Spleen (tissue), 11 donors: ENCODE results near the gene SH2D3C. TPM values are rescaled to one million over a fixed set of nuclear protein-coding genes. Genes with fewer than 3 reads are reported as not detected.

Experiments used
- DNase-seq: peaks from one replicate; pipeline ENCODE4 v3.0.0-alpha.2; 2020
- H3K27ac ChIP-seq, 8 donors: fragments of 200-600 bp; sonication (generic) in 7 of 8; 1 replicate in 4 of 8; 2 replicates in 4 of 8; pipeline versions ENCODE4 v1.5.0 to v1.8.0; 2016 to 2021; ENCODE audit warnings: inconsistent platforms in 4 of 8, mild to moderate bottlenecking in 4 of 8, moderate library complexity in 1 of 8
- H3K27me3 ChIP-seq, 7 donors: fragments of 200-600 bp; sonication (generic) in 6 of 7; replicated peaks in 1 of 7; 1 replicate in 4 of 7; 2 replicates in 3 of 7; pipeline versions ENCODE4 v1.5.0 to v1.8.0; 2016 to 2021; ENCODE audit warnings: inconsistent platforms in 3 of 7, mild to moderate bottlenecking in 1 of 7
- H3K36me3 ChIP-seq, 6 donors: fragments of 200-600 bp; sonication (generic) in 5 of 6; 1 replicate in 4 of 6; 2 replicates in 2 of 6; pipeline versions ENCODE4 v1.5.0 to v1.8.0; 2016 to 2021; ENCODE audit warnings: inconsistent platforms in 2 of 6
- H3K4me1 ChIP-seq, 6 donors: fragments of 200-600 bp; sonication (generic) in 5 of 6; 1 replicate in 3 of 6; 2 replicates in 3 of 6; pipeline versions ENCODE4 v1.5.0 to v1.8.0; 2016 to 2021; ENCODE audit warnings: inconsistent platforms in 3 of 6
- H3K4me3 ChIP-seq, 8 donors: fragments of 200-600 bp; sonication (generic) in 7 of 8; 1 replicate in 4 of 8; 2 replicates in 4 of 8; pipeline versions ENCODE4 v1.5.0 to v1.8.0; 2016 to 2021; ENCODE audit warnings: inconsistent platforms in 4 of 8, mild to moderate bottlenecking in 4 of 8, moderate library complexity in 2 of 8
- H3K9me3 ChIP-seq, 8 donors: fragments of 200-600 bp; sonication (generic) in 7 of 8; 1 replicate in 4 of 8; 2 replicates in 4 of 8; pipeline versions ENCODE4 v1.5.0 to v1.8.0; 2016 to 2021; ENCODE audit warnings: inconsistent platforms in 4 of 8
- POLR2A ChIP-seq, 3 donors: fragments of 450-650 bp; IDR thresholded peaks; one replicate each; pipeline ENCODE4 v1.5.1; 2017; ENCODE audit warnings: antibody characterized with exemption in 3 of 3, mild to moderate bottlenecking in 1 of 3
- POLR2AphosphoS5 ChIP-seq, 3 donors: sonication (generic); formaldehyde crosslinking; IDR thresholded peaks; one replicate each; pipeline ENCODE4 v1.5.1; 2017; ENCODE audit warnings: antibody characterized with exemption in 3 of 3
- WGBS, 5 donors: extraction: QIAGEN DNeasy Blood & Tissue Kit in 3 of 5; methylation state at CpG; one replicate each; pipeline versions ENCODE4 v1.1.5 to v1.1.7; 2013 to 2018; 5-methylcytosine and 5-hydroxymethylcytosine counted together
- intact Hi-C: fragments of 100-400 bp; cut with DNase I; formaldehyde crosslinking; loops from one replicate; pipeline ENCODE4 v1.15.0; 2023; ENCODE audit warnings: low total_unique reads
- polyA plus RNA-seq, 3 donors: library from polyadenylated mRNA; stranded (reverse); fragments of 200-250 nt; gene quantifications; one replicate each; pipeline ENCODE4 v1.2.1, GENCODE V29; 2013
- total RNA-seq, 7 donors: library from RNA; depleted of rRNA in 3 of 7; stranded (reverse); fragments of >200 nt in 3 of 7; fragmentation: NEBNext Ultra II Directional in 4 of 7; extraction: Animal tissue kit (Norgen Biotek cat#: 25700) in 4 of 7; gene quantifications; one replicate each; pipeline versions ENCODE4 v1.1.0 to v1.2.1, GENCODE V29; 2016 to 2021
- TF ChIP-seq, protein P1 (sequence below), 11 experiments: fragments of 200-600 bp in 7 of 11; fragments of 450-650 bp in 4 of 11; sonication (generic) in 4 of 11; IDR thresholded peaks in 8 of 11; conservative IDR thresholded peaks in 3 of 11; 1 replicate in 7 of 11; 2 replicates in 4 of 11; pipeline versions ENCODE4 v1.4.0 to v1.8.0; 2016 to 2021; ENCODE audit warnings: antibody characterized with exemption in 11 of 11, inconsistent platforms in 4 of 11, mild to moderate bottlenecking in 1 of 11
- donor health status: healthy with polysubstance abuse.
- donor health status: DM: no; HTN: no; CAD: no; lungs with moderate emphysema.
- donor health status: DM: no; HTN: no; CAD: no.
- donor health status: Bipolar disorder and iron deficiency.
- donor health status: healthy.
- donor health status: DM: no; HTN: no; CAD: no.
- donor health status: DM: yes; HTN: yes; CAD: no.

SH2D3C gene
- total and polyA plus RNA-seq, 10 donors, result 27.0 to 85.4 (median 50.9) TPM

DNA sequence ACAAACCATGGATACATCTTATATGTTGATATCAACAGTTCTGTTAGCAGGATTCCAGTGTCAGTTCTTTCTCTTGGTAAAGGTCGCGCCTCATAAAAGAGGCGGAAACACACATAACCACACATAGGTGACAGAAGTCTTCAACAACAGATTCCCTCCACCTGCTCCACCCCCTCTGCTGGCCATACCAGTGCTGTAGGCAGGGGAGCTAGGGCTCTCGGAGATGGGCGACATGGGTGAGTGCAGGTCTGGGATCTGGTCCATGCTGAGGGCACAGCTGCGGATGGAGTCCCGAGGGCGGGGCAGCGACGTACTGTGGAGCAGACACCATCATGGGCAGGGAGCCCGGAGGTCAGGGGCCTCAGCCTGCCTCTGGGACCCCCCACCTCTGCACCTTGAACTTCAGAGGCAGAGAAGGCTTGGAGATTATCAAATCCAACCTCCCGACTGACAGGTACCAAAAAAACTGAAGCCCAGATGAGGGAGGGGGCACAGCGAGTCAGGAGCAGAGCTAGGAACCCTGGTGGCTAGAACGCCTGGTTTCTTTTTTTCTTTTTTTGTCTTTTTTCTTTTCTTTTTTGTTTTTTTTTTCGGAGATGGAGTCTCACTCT, 31.4 kb downstream of the SH2D3C start:
- intact Hi-C loops, result no loop called here
- Histone ChIP-seq H3K36me3 (peaks cover 3 to 100% (median 96%) of the 10 kb centered on the region in 6 donors), H3K4me3 (no peak overlapping the region), H3K27me3 (no peaks in the 10 kb centered on the region), H3K4me1 (peaks cover 0 to 49% (median 7%) of the 10 kb centered on the region in 6 donors), H3K27ac (peak overlapping the region in 1 of 8 donors; percentile 30), H3K9me3 (no peaks in the 10 kb centered on the region)
- DNase-seq, result no peak
- peak in 2 of 3 donors; percentile 45 to 75 for TF ChIP-seq POLR2AphosphoS5 (IDR thresholded peaks at IDR 0.05)
- TF ChIP-seq, protein P1, sequence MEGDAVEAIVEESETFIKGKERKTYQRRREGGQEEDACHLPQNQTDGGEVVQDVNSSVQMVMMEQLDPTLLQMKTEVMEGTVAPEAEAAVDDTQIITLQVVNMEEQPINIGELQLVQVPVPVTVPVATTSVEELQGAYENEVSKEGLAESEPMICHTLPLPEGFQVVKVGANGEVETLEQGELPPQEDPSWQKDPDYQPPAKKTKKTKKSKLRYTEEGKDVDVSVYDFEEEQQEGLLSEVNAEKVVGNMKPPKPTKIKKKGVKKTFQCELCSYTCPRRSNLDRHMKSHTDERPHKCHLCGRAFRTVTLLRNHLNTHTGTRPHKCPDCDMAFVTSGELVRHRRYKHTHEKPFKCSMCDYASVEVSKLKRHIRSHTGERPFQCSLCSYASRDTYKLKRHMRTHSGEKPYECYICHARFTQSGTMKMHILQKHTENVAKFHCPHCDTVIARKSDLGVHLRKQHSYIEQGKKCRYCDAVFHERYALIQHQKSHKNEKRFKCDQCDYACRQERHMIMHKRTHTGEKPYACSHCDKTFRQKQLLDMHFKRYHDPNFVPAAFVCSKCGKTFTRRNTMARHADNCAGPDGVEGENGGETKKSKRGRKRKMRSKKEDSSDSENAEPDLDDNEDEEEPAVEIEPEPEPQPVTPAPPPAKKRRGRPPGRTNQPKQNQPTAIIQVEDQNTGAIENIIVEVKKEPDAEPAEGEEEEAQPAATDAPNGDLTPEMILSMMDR (IDR thresholded peaks at IDR 0.05 in 8 of 11, conservative IDR thresholded peaks at IDR 0.05 in 3 of 11), result peak in 1 of 11 experiments; percentile 15
- no peak for TF ChIP-seq POLR2A (IDR thresholded peaks at IDR 0.05)
- 83 to 89% (median 88%) methylated on average over 15 of the region's 15 CpGs for WGBS, 5 donors

DNA sequence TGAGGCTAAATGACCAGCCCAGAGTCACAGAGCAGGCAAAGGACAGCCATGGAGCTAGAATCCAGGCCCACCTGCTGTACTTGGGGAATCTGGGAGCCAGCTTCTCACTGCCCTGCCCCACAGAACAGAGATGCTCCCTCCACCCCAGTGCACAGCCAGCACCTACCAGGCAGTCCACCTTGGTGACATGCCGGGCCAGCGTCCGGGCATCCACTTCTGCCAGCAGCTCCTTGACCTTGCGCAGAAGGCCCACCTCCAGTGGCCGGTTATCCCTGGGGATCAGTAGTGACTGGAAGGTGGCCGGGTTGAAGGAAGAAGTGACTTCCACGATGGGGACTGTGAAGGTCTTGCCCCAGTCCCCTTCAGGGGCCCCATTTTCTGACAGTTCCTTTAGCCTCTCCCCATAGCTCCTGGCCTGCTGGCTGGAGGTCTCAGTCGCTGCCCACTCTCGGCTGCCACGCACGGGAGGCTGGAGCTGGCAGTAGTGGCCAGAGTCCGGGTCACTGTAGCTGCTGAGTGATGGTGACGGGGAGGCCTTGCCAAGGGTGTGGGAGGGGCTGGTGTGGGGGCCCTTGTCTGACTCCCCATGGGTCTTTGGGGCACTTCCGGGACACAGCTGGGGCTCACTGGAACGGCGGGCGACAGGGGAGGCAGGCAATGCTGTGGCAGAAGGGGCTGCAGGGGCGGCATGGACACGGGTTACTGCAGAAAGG, 33.9 kb downstream of the SH2D3C start:
- TF ChIP-seq POLR2AphosphoS5 (IDR thresholded peaks at IDR 0.05), result peak in 2 of 3 donors; percentile 39 to 59
- TF ChIP-seq, protein P1 (IDR thresholded peaks at IDR 0.05 in 8 of 11, conservative IDR thresholded peaks at IDR 0.05 in 3 of 11), result no peak
- 87 to 98% (median 91%) methylated on average over 17 to 19 of the region's 19 CpGs for WGBS, 5 donors
- no peak overlapping the region for H3K4me3 ChIP-seq
- H3K27ac ChIP-seq, result peak overlapping the region in 1 of 8 donors; percentile 40
- H3K4me1 ChIP-seq, result peaks cover 0 to 45% (median 7%) of the 10 kb centered on the region in 6 donors
- H3K9me3 ChIP-seq, result no peaks in the 10 kb centered on the region
- no peak for DNase-seq
- intact Hi-C loops, result no loop called here
- H3K27me3 ChIP-seq, result no peaks in the 10 kb centered on the region
- peaks cover 3 to 100% (median 97%) of the 10 kb centered on the region in 6 donors for H3K36me3 ChIP-seq

DNA sequence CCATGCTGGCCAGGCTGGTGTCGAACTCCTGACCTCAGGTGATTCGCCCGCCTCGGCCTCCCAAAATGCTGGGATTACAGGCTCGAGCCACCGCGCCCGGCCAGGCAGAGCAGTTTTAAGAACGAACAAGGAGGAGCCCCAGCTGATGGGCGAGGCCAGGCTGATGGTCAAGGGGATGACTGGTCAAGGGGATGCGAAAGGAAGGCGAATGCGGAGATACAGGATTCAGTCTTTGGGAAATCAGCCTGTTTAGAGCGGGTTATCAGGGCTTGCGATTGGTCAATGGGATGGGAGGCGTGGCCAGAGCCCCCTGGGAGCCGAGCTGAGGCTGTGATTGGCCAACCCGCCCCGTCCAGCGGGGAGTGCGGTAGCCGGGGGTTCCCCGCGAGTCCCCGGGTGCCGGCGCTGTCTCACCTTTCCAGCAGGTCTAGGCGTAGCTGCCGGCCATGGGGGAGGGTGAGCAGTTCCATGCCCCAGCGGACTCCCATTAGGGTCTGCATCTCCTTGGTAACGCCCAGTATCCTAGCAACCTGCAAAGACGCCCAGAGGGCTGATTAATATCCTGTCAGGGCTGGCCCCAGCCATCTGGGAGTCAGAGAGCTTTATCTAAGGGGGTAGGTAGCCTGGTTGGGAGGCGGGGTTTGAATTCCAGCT, 35.9 kb downstream of the SH2D3C start:
- no peaks in the 10 kb centered on the region for H3K9me3 ChIP-seq
- H3K4me3 ChIP-seq, result no peak overlapping the region
- H3K4me1 ChIP-seq, result peaks cover 0 to 27% (median 5%) of the 10 kb centered on the region in 6 donors
- H3K27me3 ChIP-seq, result no peaks in the 10 kb centered on the region
- peaks cover 3 to 100% (median 97%) of the 10 kb centered on the region in 6 donors for H3K36me3 ChIP-seq
- WGBS, 5 donors, result 87 to 94% (median 93%) methylated on average over 33 of the region's 33 CpGs
- peak overlapping the region in 2 of 8 donors; percentile 5 to 33 for H3K27ac ChIP-seq
- DNase-seq, result no peak
- TF ChIP-seq POLR2A (IDR thresholded peaks at IDR 0.05) (no peak), POLR2AphosphoS5 (IDR thresholded peaks at IDR 0.05) (peak in 1 of 3 donors; percentile 69)
- TF ChIP-seq, protein P1 (IDR thresholded peaks at IDR 0.05 in 8 of 11, conservative IDR thresholded peaks at IDR 0.05 in 3 of 11), result no peak
- intact Hi-C loops, result no loop called here
